IMR-90 (cell line): ENCODE data around the gene BMP7. TPM values are rescaled to one million over a fixed set of nuclear protein-coding genes. Genes with fewer than 3 reads are reported as not detected.

Experiments used
- ATAC-seq: fragments of 200-7000 bp; cut with Tn5 transposase; 2 replicates; pipeline ENCODE4 v1.9.1; 2020; ENCODE audit warnings: low read depth, mild to moderate bottlenecking, moderate library complexity
- BruUV-seq: library from RNA; stranded (reverse); fragments of 400-500 nt; replicated peaks from 2 replicates; lab custom pipeline; 2021; lab: Mats Ljungman, UMichigan
- CTCF ChIA-PET: fragments of 300-600 bp; formaldehyde crosslinking; extraction: SDS; loops from one replicate; lab custom pipeline; 2021; ENCODE audit warnings: antibody characterized with exemption; lab: Yijun Ruan, JAX
- POLR2A ChIA-PET: fragments of 300-600 bp; sonication (Branson Sonifier 250); formaldehyde crosslinking; loops from one replicate; lab custom pipeline; 2022; ENCODE audit warnings: antibody characterized with exemption; ENCODE audit not compliant: unreplicated experiment; lab: Charles Lee
- DNase-seq: peaks from one replicate; pipeline ENCODE4 v3.0.0; 2013
- H2AFZ ChIP-seq: replicated peaks from 2 replicates; pipeline ENCODE3; 2013; ENCODE audit warnings: low read length, mild to moderate bottlenecking; ENCODE audit not compliant: poor library complexity
- H2AK5ac ChIP-seq: 2 replicates; pipeline ENCODE4 v1.6.1; 2013; ENCODE audit warnings: low read depth, low read length, inconsistent platforms
- H2AK9ac ChIP-seq: replicated peaks from 2 replicates; pipeline ENCODE3; 2013; ENCODE audit warnings: mild to moderate bottlenecking, low read depth, low read length, moderate library complexity; ENCODE audit not compliant: poor library complexity
- H2BK120ac ChIP-seq: 2 replicates; pipeline ENCODE4 v1.6.1; 2013; ENCODE audit warnings: low read depth, low read length, inconsistent platforms
- H2BK15ac ChIP-seq: 3 replicates; pipeline ENCODE4 v1.6.1; 2013; ENCODE audit warnings: low read depth, low read length, inconsistent platforms
- H2BK20ac ChIP-seq: 2 replicates; pipeline ENCODE4 v1.6.1; 2013; ENCODE audit warnings: low read depth, mild to moderate bottlenecking, inconsistent platforms, low read length, moderate library complexity
- H2BK5ac ChIP-seq: 2 replicates; pipeline ENCODE4 v1.6.1; 2013; ENCODE audit warnings: mild to moderate bottlenecking, low read depth, low read length, inconsistent platforms; ENCODE audit not compliant: poor library complexity, severe bottlenecking
- H3K14ac ChIP-seq: replicated peaks from 2 replicates; pipeline ENCODE4 v1.6.1; 2013; ENCODE audit warnings: low read depth, low read length, inconsistent platforms
- H3K18ac ChIP-seq: 2 replicates; pipeline ENCODE4 v1.6.1; 2013; ENCODE audit warnings: low read depth, low read length, control low read depth
- H3K23ac ChIP-seq: 2 replicates; pipeline ENCODE4 v1.6.1; 2013; ENCODE audit warnings: low read depth, low read length, inconsistent platforms
- H3K27ac ChIP-seq: 2 replicates; pipeline ENCODE4 v1.5.1; 2013; ENCODE audit warnings: mild to moderate bottlenecking, control low read depth, low read length; ENCODE audit not compliant: insufficient read depth
- H3K27me3 ChIP-seq: 2 replicates; pipeline ENCODE4 v1.6.1; 2013; ENCODE audit warnings: low read length; ENCODE audit not compliant: control insufficient read depth, insufficient read depth
- H3K36me3 ChIP-seq: 2 replicates; pipeline ENCODE4 v1.6.1; 2013; ENCODE audit warnings: low read length, mixed read lengths; ENCODE audit not compliant: control insufficient read depth, insufficient read depth
- H3K4ac ChIP-seq: 2 replicates; pipeline ENCODE4 v1.6.1; 2013; ENCODE audit warnings: low read depth, low read length, inconsistent platforms
- H3K4me1 ChIP-seq: 2 replicates; pipeline ENCODE4 v1.6.1; 2013; ENCODE audit warnings: low read length, mixed read lengths; ENCODE audit not compliant: control insufficient read depth, insufficient read depth
- H3K4me2 ChIP-seq: 2 replicates; pipeline ENCODE4 v1.6.1; 2013; ENCODE audit warnings: low read depth, mild to moderate bottlenecking, control low read depth, low read length, moderate library complexity
- H3K4me3 ChIP-seq: 2 replicates; pipeline ENCODE4 v1.5.1; 2013; ENCODE audit warnings: low read depth, mild to moderate bottlenecking, control low read depth, low read length, moderate library complexity; ENCODE audit not compliant: insufficient read depth
- H3K56ac ChIP-seq: 2 replicates; pipeline ENCODE4 v1.6.1; 2013; ENCODE audit warnings: low read length, inconsistent platforms; ENCODE audit not compliant: insufficient read depth; ENCODE audit errors: extremely low read depth
- H3K79me1 ChIP-seq, 2 experiments: 2 replicates each; pipeline ENCODE4 v1.6.1; 2013; ENCODE audit warnings: low read length in 2 of 2, inconsistent platforms in 1 of 2, low read depth in 1 of 2
- H3K9ac ChIP-seq: 2 replicates; pipeline ENCODE4 v1.6.1; 2013; ENCODE audit warnings: low read depth, low read length, control low read depth
- H3K9me1 ChIP-seq: 2 replicates; pipeline ENCODE4 v1.6.1; 2013; ENCODE audit warnings: low read length, inconsistent platforms; ENCODE audit not compliant: insufficient read depth
- H3K9me3 ChIP-seq: 2 replicates; pipeline ENCODE4 v1.6.1; 2013; ENCODE audit warnings: low read length; ENCODE audit not compliant: control insufficient read depth, insufficient read depth
- H4K20me1 ChIP-seq: 2 replicates; pipeline ENCODE4 v1.6.1; 2013; ENCODE audit warnings: low read length, inconsistent platforms; ENCODE audit not compliant: insufficient read depth
- H4K5ac ChIP-seq: 2 replicates; pipeline ENCODE4 v1.6.1; 2013; ENCODE audit warnings: mild to moderate bottlenecking, low read depth, low read length, control low read depth
- H4K8ac ChIP-seq, 2 experiments: 2 replicates each; pipeline ENCODE4 v1.6.1; 2013; ENCODE audit warnings: low read depth in 2 of 2, low read length in 2 of 2, control low read depth in 1 of 2, inconsistent platforms in 1 of 2
- H4K91ac ChIP-seq: 2 replicates; pipeline ENCODE4 v1.6.1; 2013; ENCODE audit warnings: low read depth, low read length, inconsistent platforms; ENCODE audit not compliant: insufficient read depth
- USF2 ChIP-seq: fragments of 150-350 bp; IDR thresholded peaks from 2 replicates; pipeline ENCODE4 v1.6.1; 2017; ENCODE audit warnings: mild to moderate bottlenecking, antibody characterized with exemption, low read length, low read depth
- WGBS, 2 experiments: methylation state at CpG; one replicate each; pipeline versions ENCODE4 v1.1.5 to v1.1.7; 2013; ENCODE audit warnings: missing lambda C conversion rate in 2 of 2; ENCODE audit not compliant: insufficient read length in 1 of 2; ENCODE audit errors: extremely low coverage in 2 of 2; 5-methylcytosine and 5-hydroxymethylcytosine counted together
- dilution Hi-C: fragments of 300-500 bp; cut with HindIII; formaldehyde crosslinking; loops from one replicate; pipeline ENCODE4 v1.14.3; 2018; ENCODE audit warnings: low sequenced_read_pairs; ENCODE audit not compliant: unreplicated experiment
- in situ Hi-C: fragments of 300-500 bp; cut with MboI; formaldehyde crosslinking; loops from 3 replicates; pipeline ENCODE4 v1.14.3; 2019; ENCODE audit warnings: low sequenced_read_pairs, inconsistent platforms, mixed read lengths
- intact Hi-C: fragments of 100-400 bp; cut with micrococcal nuclease; formaldehyde crosslinking; loops from 2 replicates; pipeline ENCODE4 v1.10.0; 2022
- polyA plus RNA-seq, 3 experiments: library from polyadenylated mRNA; depleted of rRNA; stranded (reverse); fragments of >200 nt; gene quantifications; 2 replicates each; pipeline ENCODE4 v1.2.3, GENCODE V29; 2012; ENCODE audit warnings: low replicate concordance in 1 of 3
- total RNA-seq: library from RNA; depleted of rRNA; stranded (reverse); fragments of >200 nt; gene quantifications from 2 replicates; pipeline ENCODE4 v1.2.3, GENCODE V29; 2012

BMP7 gene
- total and polyA plus RNA-seq, 2 of the 4 experiments (the other 2 are of a cell fraction) = not detected

DNA sequence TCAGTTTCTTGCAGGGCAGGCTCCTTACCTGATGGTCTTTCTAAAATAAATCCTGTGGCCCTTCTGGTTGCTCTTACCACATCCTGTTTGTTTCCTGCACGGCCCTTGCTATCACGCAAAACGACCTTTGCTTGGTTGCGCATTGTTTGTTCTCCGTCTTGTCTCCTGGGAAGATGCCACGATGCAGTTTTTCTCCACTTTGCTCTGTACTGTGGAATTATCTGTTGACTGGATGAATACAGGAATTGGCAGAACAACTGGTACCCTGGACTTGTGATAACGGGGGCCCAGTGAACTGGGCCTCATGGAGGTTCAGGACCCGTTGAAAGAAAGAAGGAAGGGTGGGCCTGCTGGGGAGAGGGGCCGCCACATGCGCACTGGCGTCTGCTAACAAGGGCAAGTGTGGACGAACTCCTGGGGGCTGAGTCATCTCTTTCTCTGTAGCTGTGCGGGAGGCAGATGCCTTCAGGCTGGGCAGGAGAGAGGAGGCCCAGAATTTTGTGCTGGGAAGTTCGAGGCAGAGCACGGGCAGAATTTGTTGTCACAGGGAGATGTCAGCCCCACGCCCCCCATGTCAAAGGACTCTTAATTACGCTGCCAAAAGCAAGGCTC, 139.9 kb downstream of the BMP7 start:
- H3K36me3 ChIP-seq = no peaks in the 10 kb centered on the region
- H3K14ac ChIP-seq = no peak overlapping the region
- H3K9ac ChIP-seq = no peak overlapping the region
- ChIA-PET POLR2A (no interaction called here), CTCF (no interaction called here)
- H4K8ac ChIP-seq = no peak overlapping the region
- no peak for TF ChIP-seq USF2
- H2AK9ac ChIP-seq = no peak overlapping the region
- H3K27me3 ChIP-seq = no peaks in the 10 kb centered on the region
- H2BK5ac ChIP-seq = no peak overlapping the region
- no peak overlapping the region for H2BK20ac ChIP-seq
- H2BK15ac ChIP-seq = no peak overlapping the region
- H3K4me3 ChIP-seq = no peak overlapping the region
- dilution Hi-C loops (no loop called here), in situ Hi-C loops (no loop called here), intact Hi-C loops (no loop called here)
- peaks cover 6% of the 10 kb centered on the region for H3K9me3 ChIP-seq
- no peak overlapping the region for H2AK5ac ChIP-seq
- H3K23ac ChIP-seq = no peak overlapping the region
- no peak overlapping the region for H3K56ac ChIP-seq
- no peak overlapping the region for H3K18ac ChIP-seq
- no peaks in the 10 kb centered on the region for H4K20me1 ChIP-seq
- no peak overlapping the region for H3K4ac ChIP-seq
- no peaks in the 10 kb centered on the region for H3K79me1 ChIP-seq
- H4K91ac ChIP-seq = no peak overlapping the region
- no peaks in the 10 kb centered on the region for H3K4me1 ChIP-seq
- H3K27ac ChIP-seq = no peak overlapping the region
- H3K9me1 ChIP-seq = no peaks in the 10 kb centered on the region
- no peak overlapping the region for H3K4me2 ChIP-seq
- ATAC-seq (no peak), DNase-seq (no peak)
- no peak overlapping the region for H2BK120ac ChIP-seq
- H2AFZ ChIP-seq = no peak overlapping the region
- WGBS, 2 experiments = 60% methylated on average over 1 of the region's 17 CpGs; no CpG with 5 or more reads in 1 of the 2 experiments
- BruUV-seq = no TSS peak
- H4K5ac ChIP-seq = no peak overlapping the region
